RWPE1 (cell line): ENCODE measurements around the gene ATP8A1.
"Not testable (repeated sequence)": the region's sequence is repeated elsewhere in the genome, so short reads cannot be mapped to it uniquely, and the experiment has no call there.

Experiments used
- CTCF ChIA-PET: fragments of 350-600 bp; sonication (Branson Sonifier 250); formaldehyde crosslinking; extraction: SDS; loops from one replicate; lab custom pipeline; 2021; lab: Yijun Ruan, JAX
- POLR2A ChIA-PET: fragments of 400-600 bp; formaldehyde crosslinking; extraction: SDS; loops from one replicate; lab custom pipeline; 2020; ENCODE audit warnings: antibody characterized with exemption; ENCODE audit not compliant: low non-redundant PET; lab: Yijun Ruan, JAX
- DNase-seq: peaks from one replicate; pipeline ENCODE4 v3.0.0; 2012; ENCODE audit warnings: low spot score
- H3K27ac ChIP-seq: fragments of 450-650 bp; 2 replicates; pipeline ENCODE4 v1.5.1; 2017
- TF ChIP-seq, protein P1 (sequence below): fragments of 450-650 bp; conservative IDR thresholded peaks from 2 replicates; pipeline ENCODE4 v1.5.1; 2017; ENCODE audit warnings: low read depth, mild to moderate bottlenecking

The ATP8A1 gene

GRCh38 chr4:42385516-42385915 lies 271.4 kb downstream of the ATP8A1 start:
- no peak overlapping the region for H3K27ac ChIP-seq
- no peak for DNase-seq
- POLR2A ChIA-PET: no interaction called here
- TF ChIP-seq, protein P1, sequence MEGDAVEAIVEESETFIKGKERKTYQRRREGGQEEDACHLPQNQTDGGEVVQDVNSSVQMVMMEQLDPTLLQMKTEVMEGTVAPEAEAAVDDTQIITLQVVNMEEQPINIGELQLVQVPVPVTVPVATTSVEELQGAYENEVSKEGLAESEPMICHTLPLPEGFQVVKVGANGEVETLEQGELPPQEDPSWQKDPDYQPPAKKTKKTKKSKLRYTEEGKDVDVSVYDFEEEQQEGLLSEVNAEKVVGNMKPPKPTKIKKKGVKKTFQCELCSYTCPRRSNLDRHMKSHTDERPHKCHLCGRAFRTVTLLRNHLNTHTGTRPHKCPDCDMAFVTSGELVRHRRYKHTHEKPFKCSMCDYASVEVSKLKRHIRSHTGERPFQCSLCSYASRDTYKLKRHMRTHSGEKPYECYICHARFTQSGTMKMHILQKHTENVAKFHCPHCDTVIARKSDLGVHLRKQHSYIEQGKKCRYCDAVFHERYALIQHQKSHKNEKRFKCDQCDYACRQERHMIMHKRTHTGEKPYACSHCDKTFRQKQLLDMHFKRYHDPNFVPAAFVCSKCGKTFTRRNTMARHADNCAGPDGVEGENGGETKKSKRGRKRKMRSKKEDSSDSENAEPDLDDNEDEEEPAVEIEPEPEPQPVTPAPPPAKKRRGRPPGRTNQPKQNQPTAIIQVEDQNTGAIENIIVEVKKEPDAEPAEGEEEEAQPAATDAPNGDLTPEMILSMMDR: no peak
- CTCF ChIA-PET: no interaction called here

GRCh38 chr4:42381666-42382065 lies 275.2 kb downstream of the ATP8A1 start:
- no peak for DNase-seq
- TF ChIP-seq, protein P1: no peak
- POLR2A ChIA-PET: no interaction called here
- H3K27ac ChIP-seq: no peak overlapping the region
- CTCF ChIA-PET: interaction anchor here (2.2 kb wide), 1 partner anchor 10 kb away, joined by 8 read pairs; no protein-coding TSS in a partner anchor

DNA sequence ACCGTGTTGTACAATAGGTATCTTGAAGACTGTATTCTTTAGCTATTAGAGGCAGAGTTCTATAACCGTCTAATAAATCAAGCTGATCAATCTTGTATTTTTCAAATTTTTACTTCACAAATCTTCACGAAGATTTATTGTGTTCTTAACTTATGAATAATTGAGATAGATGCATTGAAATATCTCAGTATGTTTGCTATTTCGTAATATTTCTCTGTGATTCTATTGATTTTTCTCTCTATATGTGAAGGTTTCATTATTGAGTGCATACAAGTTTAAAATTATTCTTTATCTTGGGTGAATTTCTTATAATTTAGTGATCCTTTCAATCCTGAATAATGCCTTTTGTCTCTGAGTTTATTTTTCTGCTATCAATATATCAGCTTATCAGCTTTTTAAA lies 279.4 kb downstream of the ATP8A1 start:
- TF ChIP-seq, protein P1: no peak
- ChIA-PET CTCF (no interaction called here), POLR2A (no interaction called here)
- no peak for DNase-seq
- no peak overlapping the region for H3K27ac ChIP-seq

GRCh38 chr4:42372303-42372702 lies 284.6 kb downstream of the ATP8A1 start:
- DNase-seq, POLR2A ChIA-PET, H3K27ac ChIP-seq: not testable (repeated sequence)
- CTCF ChIA-PET: interaction anchor here (0.7 to 1.2 kb wide), 4 partner anchors 9 to 1636 kb away, joined by 3 to 8 read pairs (median 6); no protein-coding TSS in a partner anchor

GRCh38 chr4:42371305-42372252 lies 285.3 kb downstream of the ATP8A1 start:
- peak; percentile 20 for DNase-seq
- TF ChIP-seq, protein P1: peak; percentile 63
- ChIA-PET POLR2A (interaction anchor here (0.7 kb wide), 1 partner anchor 87 kb away, joined by 3 read pairs; no protein-coding TSS in a partner anchor), CTCF (interaction anchor here (0.6 to 1.3 kb wide), 10 partner anchors 9 to 936 kb away, joined by 3 to 14 read pairs (median 4); no protein-coding TSS in a partner anchor)
- H3K27ac ChIP-seq: no peak overlapping the region

GRCh38 chr4:42369489-42369888 lies 287.4 kb downstream of the ATP8A1 start:
- no peak for DNase-seq
- H3K27ac ChIP-seq: no peak overlapping the region
- POLR2A ChIA-PET: no interaction called here
- TF ChIP-seq, protein P1: no peak
- CTCF ChIA-PET: no interaction called here
